Femur (tissue), 1 donor: ENCODE data around the gene HP1BP3.

Experiments
- DNase-seq: peaks from one replicate; pipeline ENCODE4 v3.0.0-alpha.2; 2017

The HP1BP3 gene

DNA sequence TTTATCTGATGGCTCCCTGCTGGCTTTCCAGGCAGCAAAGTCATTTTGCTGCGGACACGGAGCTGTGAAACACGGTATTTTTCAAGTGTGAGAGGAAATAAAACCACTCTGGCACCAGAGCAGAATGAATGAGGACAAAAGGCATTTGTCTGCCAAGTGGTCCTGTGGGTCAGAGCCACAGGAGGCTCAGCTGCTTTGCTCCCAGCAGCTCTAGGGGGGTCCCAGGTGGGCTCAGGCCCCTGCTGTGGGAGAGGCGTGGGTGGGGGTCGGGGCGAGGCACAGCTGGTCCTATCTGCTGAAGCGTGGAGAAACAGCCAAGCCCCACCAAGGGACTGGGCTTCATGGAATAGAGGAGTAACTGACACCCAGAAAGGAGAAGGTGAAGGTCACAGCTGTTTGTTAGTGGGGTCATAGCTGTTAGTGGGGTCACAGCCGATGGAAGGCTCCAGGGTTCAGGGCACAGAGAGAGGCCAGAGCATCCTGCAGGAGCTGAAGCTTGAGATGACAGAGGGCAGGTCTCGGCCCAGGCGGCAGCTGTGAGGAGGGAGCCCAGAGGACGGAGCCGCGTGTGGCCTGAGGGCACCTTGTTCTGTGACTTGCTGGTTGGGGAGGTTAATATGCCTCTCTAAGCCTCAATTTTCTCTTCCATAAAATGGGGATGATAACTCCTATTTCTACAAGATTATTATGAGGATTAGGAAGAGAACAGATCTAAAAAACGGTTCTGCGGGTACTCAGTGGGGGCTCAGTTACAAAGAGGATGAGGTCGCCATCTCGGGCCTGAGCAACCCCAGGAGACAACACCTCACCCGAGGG is 76.4 kb downstream of the HP1BP3 start:
- no peak for DNase-seq

DNA sequence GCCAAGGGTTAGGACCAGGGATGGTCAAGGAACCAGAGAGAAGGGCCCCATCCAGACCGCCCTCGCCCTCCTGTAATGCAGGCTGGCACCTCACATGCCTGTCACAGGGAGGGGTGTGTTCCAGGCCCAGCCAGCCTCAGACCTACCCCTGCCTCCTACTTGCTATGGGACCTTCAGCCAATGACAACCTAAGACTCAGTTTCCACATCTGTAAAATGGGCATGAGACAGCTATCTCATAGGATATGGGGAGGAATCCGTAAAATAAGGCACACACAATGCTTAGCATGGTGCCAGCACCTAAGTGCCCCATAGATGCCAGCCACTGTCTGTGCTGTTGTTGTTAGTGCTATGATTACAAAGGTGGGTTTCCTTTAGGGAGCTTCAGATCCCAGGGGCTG is 77.2 kb downstream of the HP1BP3 start:
- DNase-seq: no peak

- DNase-seq: no peak
These were observed 78.2 kb downstream of the HP1BP3 start for GRCh38 chr1:20708891-20709290.

DNA sequence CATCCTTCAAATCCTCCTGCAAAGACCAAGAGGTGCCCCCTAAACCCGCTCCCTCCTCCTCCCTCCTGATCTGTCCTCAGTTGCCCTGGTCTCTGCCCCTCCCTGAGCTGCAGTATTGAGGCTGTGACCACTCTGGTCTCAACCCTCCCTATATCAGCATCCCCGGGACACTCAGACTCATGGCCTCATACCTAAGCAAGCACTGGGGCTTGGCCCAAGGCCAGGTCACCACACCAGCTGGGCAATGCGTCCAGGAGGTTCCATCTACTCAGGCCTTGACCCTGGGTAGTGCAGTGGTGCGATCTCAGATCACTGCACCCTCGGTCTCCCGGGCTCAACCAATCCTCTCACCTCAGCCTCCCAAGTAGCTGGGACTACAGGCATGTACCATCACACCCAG is 79.0 kb downstream of the HP1BP3 start:
- DNase-seq: no peak

DNA sequence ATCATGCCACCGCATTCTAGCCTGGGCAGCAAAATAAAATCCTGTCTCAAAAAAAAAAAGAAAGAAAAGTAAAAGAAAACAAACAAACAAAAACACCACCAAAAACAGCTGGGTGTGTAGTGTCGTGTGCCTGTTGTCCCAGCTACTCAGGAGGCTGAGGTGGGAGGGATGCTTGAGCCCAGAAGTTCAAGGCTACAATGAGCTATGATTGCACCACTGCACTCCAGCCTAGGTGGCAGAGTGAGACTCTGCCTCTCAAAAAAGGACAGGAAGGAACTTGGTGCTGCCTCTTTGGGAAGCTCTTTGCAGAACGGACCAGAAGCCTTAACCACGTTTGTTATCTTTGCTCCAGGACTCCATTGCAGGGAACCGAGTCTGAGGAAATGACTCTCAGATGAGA is 80.3 kb downstream of the HP1BP3 start:
- no peak for DNase-seq

GRCh38 chr1:20705203-20705755 is 81.8 kb downstream of the HP1BP3 start:
- no peak for DNase-seq

- DNase-seq: no peak
These were observed 82.5 kb downstream of the HP1BP3 start for GRCh38 chr1:20704390-20705202.

DNA sequence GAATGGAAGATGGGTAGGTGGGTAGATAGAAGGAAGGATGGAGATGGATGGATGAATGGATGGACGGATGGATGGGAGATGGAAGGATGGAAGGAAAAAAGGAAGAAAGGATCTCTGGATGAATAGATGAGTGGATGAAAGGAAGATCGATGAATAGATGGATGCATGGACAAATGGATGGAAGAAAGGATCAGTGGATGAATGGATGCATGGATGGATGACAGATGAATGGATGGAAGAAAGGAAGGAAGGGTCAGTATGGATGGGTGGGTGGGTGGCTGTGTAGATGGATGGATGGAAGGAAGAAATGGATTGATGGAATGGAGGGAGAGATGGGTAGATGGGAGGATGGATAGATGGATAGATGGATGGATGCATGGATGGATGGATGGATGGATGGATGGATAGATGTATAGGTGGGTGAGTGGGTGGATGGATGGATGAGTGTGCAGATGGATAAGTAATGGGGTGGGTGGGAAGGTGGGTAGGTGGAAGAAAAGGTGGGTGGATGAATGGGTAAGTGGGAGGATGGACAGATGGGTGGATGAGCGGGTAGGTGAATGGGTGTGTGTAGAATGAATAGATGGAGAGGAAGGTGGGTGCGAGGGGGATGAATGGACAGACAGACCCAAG is 83.9 kb downstream of the HP1BP3 start:
- DNase-seq: no peak

GRCh38 chr1:20702416-20702815 is 84.7 kb downstream of the HP1BP3 start:
- no peak for DNase-seq

GRCh38 chr1:20701847-20702246 is 85.3 kb downstream of the HP1BP3 start:
- no peak for DNase-seq

DNA sequence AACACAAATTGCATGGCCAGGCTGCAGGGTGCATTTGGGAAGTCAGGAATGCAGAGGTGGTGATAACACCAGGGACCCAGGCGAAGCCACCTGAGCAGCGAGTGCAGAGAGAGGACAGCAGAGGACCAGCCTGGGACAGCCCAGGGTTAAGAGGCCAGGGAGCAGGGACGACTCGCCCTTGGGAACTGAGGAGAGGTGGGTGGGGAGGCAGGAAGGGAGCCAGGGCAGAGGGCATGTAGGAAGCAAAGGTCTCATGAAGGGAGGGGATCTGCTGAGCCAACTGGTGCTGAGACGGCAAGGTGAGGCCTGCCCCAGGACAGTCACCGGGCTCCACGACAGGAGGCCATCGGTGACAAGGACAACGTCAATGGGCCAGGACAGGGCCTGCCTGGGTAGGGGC is 85.7 kb downstream of the HP1BP3 start:
- no peak for DNase-seq

- DNase-seq: no peak
These were observed 86.4 kb downstream of the HP1BP3 start for GRCh38 chr1:20700636-20701215.

DNA sequence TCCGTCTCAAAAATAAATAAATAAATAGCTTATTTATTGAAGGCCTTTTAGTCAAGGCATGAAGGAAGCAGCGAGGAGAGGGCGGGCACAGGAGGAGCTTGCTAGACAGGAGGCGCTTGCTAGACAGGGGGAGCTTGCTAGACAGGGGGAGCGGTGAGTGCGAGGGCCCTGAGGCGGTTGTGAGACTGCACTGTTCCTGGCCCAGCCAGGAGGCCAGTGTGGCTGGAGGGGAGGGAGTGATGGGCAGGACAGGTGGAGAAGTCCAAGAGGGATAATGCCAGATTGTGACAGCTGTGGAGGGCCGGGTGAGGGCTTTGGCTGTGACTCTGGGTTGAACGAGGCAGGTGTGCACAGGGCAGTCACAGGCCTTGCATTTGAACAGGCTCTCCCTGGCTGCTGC is 87.5 kb downstream of the HP1BP3 start:
- peak; percentile 69 for DNase-seq

- no peak for DNase-seq
These were observed 88.8 kb downstream of the HP1BP3 start for GRCh38 chr1:20698195-20698910.

DNA sequence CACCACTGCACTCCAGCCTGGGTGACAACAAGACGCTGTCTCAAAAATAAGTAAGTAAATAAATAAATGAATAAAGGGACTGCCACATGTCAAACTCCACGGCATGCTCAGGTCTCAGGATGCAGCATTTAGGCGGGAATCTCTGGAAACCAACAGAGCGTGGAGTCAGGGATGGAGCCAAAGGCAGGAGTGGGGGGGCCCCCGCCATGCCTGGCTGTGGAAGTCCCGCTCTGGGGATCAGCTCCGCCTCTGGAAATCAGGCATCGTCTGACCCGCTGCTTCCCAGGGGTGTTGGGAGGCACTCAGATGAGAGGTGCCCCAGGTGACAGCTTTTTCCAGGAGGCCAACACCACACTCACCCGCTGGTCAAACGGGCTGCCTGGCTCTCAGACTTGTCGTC is 89.5 kb downstream of the HP1BP3 start:
- no peak for DNase-seq

- DNase-seq: peak; percentile 90
These were observed 90.4 kb downstream of the HP1BP3 start for GRCh38 chr1:20696397-20697333.

DNA sequence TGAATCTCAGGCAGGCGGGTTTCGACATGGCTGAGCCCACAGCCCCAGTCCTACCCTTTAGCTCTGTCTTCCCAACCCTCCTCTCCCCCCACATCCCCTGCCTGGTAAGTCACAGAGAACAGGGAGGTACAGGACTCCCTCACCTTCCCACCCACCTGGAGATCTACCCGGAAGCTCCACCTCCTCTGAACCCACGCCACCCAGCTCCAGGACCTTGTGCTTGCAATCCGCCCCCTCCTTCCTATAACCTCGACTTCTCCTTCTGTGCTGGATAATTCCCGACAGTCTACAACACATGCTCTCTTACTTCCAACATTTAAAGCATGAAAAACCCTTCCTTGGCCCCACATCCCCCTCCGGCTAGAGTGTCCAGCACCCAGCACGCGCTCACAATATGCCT is 91.6 kb downstream of the HP1BP3 start:
- no peak for DNase-seq

DNA sequence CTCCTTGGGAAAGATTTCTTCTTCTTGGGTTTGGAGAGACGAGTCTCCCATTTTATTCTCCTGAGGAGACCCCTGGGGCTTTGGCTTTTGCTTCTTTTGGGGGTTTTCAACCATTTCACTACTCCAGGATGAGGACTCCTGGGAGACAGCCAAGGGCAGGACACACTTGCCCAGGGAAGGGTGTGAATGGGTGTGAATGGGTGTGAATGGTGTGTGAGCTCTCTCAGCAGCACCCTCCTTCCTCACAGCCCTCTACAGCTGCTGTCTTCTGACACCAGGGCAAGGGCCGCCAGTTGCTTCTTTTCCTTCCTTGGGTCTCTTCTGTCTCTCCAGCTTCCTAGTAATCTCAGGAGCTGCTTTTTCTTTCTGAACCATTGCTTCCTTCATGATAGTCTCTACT is 93.5 kb downstream of the HP1BP3 start:
- DNase-seq: no peak
